HepG2 (cell line): ENCODE data around the gene ADAMTS20.

Experiments
- RXRA ChIP-seq: sonication (generic); formaldehyde crosslinking; IDR thresholded peaks from 2 replicates; pipeline ENCODE4 v1.5.1; 2020; ENCODE audit warnings: missing genetic modification reagents
- ZNF251 ChIP-seq: sonication (generic); formaldehyde crosslinking; IDR thresholded peaks from 2 replicates; pipeline ENCODE4 v1.9.0; 2021; ENCODE audit warnings: mild to moderate bottlenecking, missing genetic modification reagents
- ZNF510 ChIP-seq: sonication (generic); formaldehyde crosslinking; IDR thresholded peaks from 2 replicates; pipeline ENCODE4 v1.4.0; 2020; ENCODE audit warnings: low read depth, mild to moderate bottlenecking, missing genetic modification reagents
- ZNF547 ChIP-seq: sonication (generic); formaldehyde crosslinking; IDR thresholded peaks from 2 replicates; pipeline ENCODE4 v1.5.1; 2020; ENCODE audit warnings: mild to moderate bottlenecking, missing genetic modification reagents
- ZNF597 ChIP-seq: sonication (generic); formaldehyde crosslinking; IDR thresholded peaks from 2 replicates; pipeline ENCODE4 v1.5.0; 2020; ENCODE audit warnings: missing genetic modification reagents

GRCh38 chr12:43550831-43551271, 1.2 kb downstream of the ADAMTS20 start:
- TF ChIP-seq RXRA (CRISPR knock-in tag) (no peak), ZNF547 (no peak), ZNF597 (no peak), ZNF251 (CRISPR knock-in tag) (no peak), ZNF510 (no peak)
